GM12878 (cell line): ENCODE measurements around the gene MICAL3. TPM values are rescaled to one million over a fixed set of nuclear protein-coding genes. Genes with fewer than 3 reads are reported as not detected.

ENCODE experiments used
- ATAC-seq: fragments of 200-7000 bp; cut with Tn5 transposase; 3 replicates; pipeline ENCODE4 v1.9.1; 2020; ENCODE audit warnings: mild to moderate bottlenecking, moderate library complexity
- BruUV-seq: library from RNA; stranded (reverse); fragments of 400-500 nt; replicated peaks from 2 replicates; lab custom pipeline; 2021; lab: Mats Ljungman, UMichigan
- CTCF ChIA-PET: fragments of 300-600 bp; sonication (Branson Sonifier 250); formaldehyde crosslinking; extraction: SDS; loops from one replicate; lab custom pipeline; 2021; ENCODE audit warnings: inconsistent platforms; lab: Yijun Ruan, JAX
- POLR2A ChIA-PET: fragments of 350-600 bp; formaldehyde crosslinking; extraction: SDS; loops from one replicate; lab custom pipeline; 2021; ENCODE audit warnings: inconsistent platforms; lab: Charles Lee
- RAD21 ChIA-PET: fragments of 300-600 bp; sonication (Branson Sonifier 250); formaldehyde crosslinking; loops from one replicate; lab custom pipeline; 2023; ENCODE audit warnings: antibody characterized with exemption; ENCODE audit not compliant: unreplicated experiment; lab: Charles Lee
- SMC1A ChIA-PET: fragments of 300-600 bp; sonication (Branson Sonifier 250); formaldehyde crosslinking; loops from one replicate; lab custom pipeline; 2023; ENCODE audit not compliant: unreplicated experiment, uncharacterized antibody; lab: Charles Lee
- DNase-seq: peaks from one replicate; pipeline ENCODE4 v3.0.0-alpha.2; 2011; ENCODE audit warnings: low read depth, low spot score
- FAIRE-seq: peaks from 3 replicates; lab custom pipeline; 2011; peaks lifted over from hg19 to GRCh38; lab: Jason Lieb, UNC
- H2AFZ ChIP-seq: 2 replicates; pipeline ENCODE4 v1.6.0; 2011; ENCODE audit warnings: low read depth, low read length, control low read depth; ENCODE audit not compliant: control insufficient read depth
- H3K27ac ChIP-seq: 2 replicates; pipeline ENCODE4 v1.5.1; 2011; ENCODE audit warnings: control low read depth; ENCODE audit not compliant: control insufficient read depth, insufficient read depth
- H3K27me3 ChIP-seq, 2 experiments: replicated peaks in 1 of 2; 2 replicates each; pipeline versions ENCODE4 v1.6.0 to v1.6.1; 2011; ENCODE audit warnings: low read length in 1 of 2; ENCODE audit not compliant: control insufficient read depth in 2 of 2, insufficient read depth in 2 of 2
- H3K36me3 ChIP-seq, 2 experiments: 2 replicates each; pipeline ENCODE4 v1.5.1; 2011; ENCODE audit warnings: low read length in 1 of 2; ENCODE audit not compliant: control insufficient read depth in 2 of 2, insufficient read depth in 2 of 2
- H3K4me1 ChIP-seq: 2 replicates; pipeline ENCODE4 v1.6.1; 2011; ENCODE audit warnings: mild to moderate bottlenecking, low read length, moderate library complexity, mixed read lengths; ENCODE audit not compliant: control insufficient read depth, insufficient read depth
- H3K4me2 ChIP-seq: 2 replicates; pipeline ENCODE4 v1.6.0; 2011; ENCODE audit warnings: control low read depth; ENCODE audit not compliant: control insufficient read depth, insufficient read depth
- H3K4me3 ChIP-seq: fragments of 200-600 bp; sonication (generic); 2 replicates; pipeline ENCODE4 v1.5.1; 2016
- H3K79me2 ChIP-seq: 2 replicates; pipeline ENCODE4 v1.6.0; 2011; ENCODE audit warnings: low read length; ENCODE audit not compliant: control insufficient read depth, insufficient read depth
- H3K9ac ChIP-seq: 2 replicates; pipeline ENCODE4 v1.8.0; 2011; ENCODE audit warnings: low read length, control low read depth, mixed read lengths; ENCODE audit not compliant: control insufficient read depth, insufficient read depth
- H3K9me3 ChIP-seq: replicated peaks from 3 replicates; pipeline ENCODE4 v1.5.1; 2011; ENCODE audit warnings: mild to moderate bottlenecking, low read length; ENCODE audit not compliant: control insufficient read depth, insufficient read depth
- H4K20me1 ChIP-seq: 2 replicates; pipeline ENCODE4 v1.6.0; 2011; ENCODE audit not compliant: control insufficient read depth, insufficient read depth
- ATF7 ChIP-seq: fragments of 450-650 bp; IDR thresholded peaks from 2 replicates; pipeline ENCODE4 v1.6.1; 2016; ENCODE audit warnings: low read depth, mild to moderate bottlenecking
- CBX3 ChIP-seq: fragments of 200-600 bp; sonication (generic); IDR thresholded peaks from 2 replicates; pipeline ENCODE4 v1.6.1; 2016; ENCODE audit warnings: low read depth, borderline replicate concordance
- CEBPB ChIP-seq, 2 experiments: fragments of 150-350 bp in 1 of 2; IDR thresholded peaks; 2 replicates each; pipeline ENCODE4 v1.6.1; 2012 to 2014; ENCODE audit warnings: low read depth in 2 of 2, low read length in 2 of 2, borderline replicate concordance in 1 of 2, inconsistent platforms in 1 of 2
- ESRRA ChIP-seq: IDR thresholded peaks from 2 replicates; pipeline ENCODE4 v1.6.1; 2012; ENCODE audit warnings: mild to moderate bottlenecking, low read length, improper control_type of control experiment
- NFIC ChIP-seq: IDR thresholded peaks from 2 replicates; pipeline ENCODE4 v1.6.1; 2012; ENCODE audit warnings: low read depth, mild to moderate bottlenecking, inconsistent platforms, low read length, moderate library complexity
- POLR2AphosphoS5 ChIP-seq: IDR thresholded peaks from 2 replicates; pipeline ENCODE4 v1.6.1; 2011; ENCODE audit warnings: mild to moderate bottlenecking, low read length, inconsistent platforms
- SMAD1 ChIP-seq: fragments of 450-650 bp; IDR thresholded peaks from 2 replicates; pipeline ENCODE4 v1.6.1; 2018; ENCODE audit warnings: mild to moderate bottlenecking, low read depth; ENCODE audit not compliant: partially characterized antibody
- YY1 ChIP-seq: IDR thresholded peaks from 2 replicates; pipeline ENCODE4 v1.6.1; 2011; ENCODE audit warnings: low read depth, mild to moderate bottlenecking, low read length
- ZNF274 ChIP-seq: IDR thresholded peaks from one replicate; pipeline ENCODE4 v1.8.0; 2011; ENCODE audit not compliant: insufficient read length, insufficient read depth
- ZNF622 ChIP-seq: fragments of 450-650 bp; IDR thresholded peaks from 2 replicates; pipeline ENCODE4 v1.6.1; 2017; ENCODE audit warnings: mild to moderate bottlenecking, inconsistent platforms
- WGBS: methylation state at CpG from one replicate; pipeline ENCODE4 v1.1.6; 2016; ENCODE audit warnings: low lambda C conversion rate; ENCODE audit not compliant: insufficient replicate concordance, insufficient coverage; ENCODE audit errors: missing lambda C conversion rate; 5-methylcytosine and 5-hydroxymethylcytosine counted together
- in situ Hi-C: fragments of 300-500 bp; cut with MboI; formaldehyde crosslinking; loops from 9 replicates; pipeline ENCODE4 v1.14.3; 2018; ENCODE audit warnings: mixed read lengths
- intact Hi-C: fragments of 100-400 bp; cut with micrococcal nuclease; formaldehyde crosslinking; loops from one replicate; pipeline ENCODE4 v1.14.2; 2022; ENCODE audit not compliant: unreplicated experiment
- polyA plus RNA-seq, 11 experiments: library from polyadenylated mRNA; depleted of rRNA in 4 of 11; unstranded in 6 of 11; stranded (reverse) in 5 of 11; fragments of >200 nt; fragmentation: Nextera tagmentation in 4 of 11; fragmentation: Illumina TruSeq in 1 of 11; extraction: Ambion mirVana in 4 of 11; extraction: Trizol in 1 of 11; gene quantifications; 1 replicate in 1 of 11; 2 replicates in 10 of 11; pipeline versions ENCODE4 v1.2.1 to v1.2.3, GENCODE V29; 2011 to 2016; ENCODE audit warnings: inconsistent platforms in 2 of 11, missing spikeins in 2 of 11, low read depth in 1 of 11
- total RNA-seq, 4 experiments: library from RNA; depleted of rRNA in 3 of 4; stranded (reverse); fragments of >200 nt in 3 of 4; fragmentation: Illumina TruSeq in 1 of 4; extraction: Trizol in 1 of 4; gene quantifications; 2 replicates each; pipeline versions ENCODE4 v1.2.1 to v1.2.3, GENCODE V29; 2013 to 2021

The MICAL3 gene
- total and polyA plus RNA-seq, 10 of the 15 experiments (the other 5 are each of a cell fraction or from before 2014, with no cell fraction given): 2.6 to 92.2 (median 24.0) TPM

DNA sequence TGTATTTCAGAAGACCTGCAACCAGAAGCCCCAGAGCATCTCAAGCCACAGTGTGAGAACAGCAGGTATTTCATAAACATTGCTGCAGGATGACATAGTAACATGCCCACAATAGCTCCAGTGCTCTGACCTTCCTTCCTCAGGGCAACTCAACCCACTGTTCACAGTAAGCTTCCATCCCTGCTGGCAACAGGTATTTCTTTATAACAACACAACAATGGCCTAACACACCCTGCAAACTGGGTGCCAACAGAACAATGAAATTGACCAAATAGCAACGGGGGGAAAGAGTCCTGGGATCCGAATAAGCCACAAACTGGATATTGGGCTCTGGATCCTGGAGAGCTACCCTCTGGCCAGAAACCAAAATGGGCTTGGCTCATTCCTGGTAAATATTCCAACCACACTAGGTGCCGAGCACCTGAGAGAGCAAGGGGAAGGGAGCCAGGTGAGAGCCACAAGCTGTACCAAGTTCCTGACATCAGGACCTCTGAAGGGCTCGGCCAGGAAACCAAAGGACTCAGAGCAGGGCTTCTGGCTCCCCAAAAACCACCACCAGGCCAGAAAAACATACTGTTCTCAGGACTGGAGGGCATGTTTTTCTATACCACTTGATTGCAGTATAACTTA is 99.5 kb downstream of the MICAL3 start:
- no peak overlapping the region for H3K4me2 ChIP-seq
- intact Hi-C loops: no loop called here
- no peaks in the 10 kb centered on the region; a peak in 1 of 4 replicates for H3K36me3 ChIP-seq
- H3K9me3 ChIP-seq: no peaks in the 10 kb centered on the region
- peaks cover 11% of the 10 kb centered on the region for H3K4me1 ChIP-seq
- TF ChIP-seq ESRRA (no peak), ZNF622 (no peak), ZNF274 (no peak), ATF7 (no peak), CEBPB (IDR thresholded peaks at IDR 0.05; ENCODE audit: borderline replicate concordance in 1 of 2, low read depth in 2 of 2, low read length in 2 of 2) (no peak), SMAD1 (no peak), YY1 (no peak), CBX3 (no peak), POLR2AphosphoS5 (no peak), NFIC (no peak)
- ChIA-PET RAD21 (no interaction called here), POLR2A (no interaction called here), CTCF (interaction anchor here (0.6 to 1.1 kb wide), 2 partner anchors 63 to 94 kb away, joined by 3 to 5 read pairs; no protein-coding TSS in a partner anchor), SMC1A (interaction anchor here (0.5 kb wide), 1 partner anchor 13 kb away, joined by 3 read pairs; no protein-coding TSS in a partner anchor)
- no TSS peak for BruUV-seq
- no peak overlapping the region for H3K9ac ChIP-seq
- DNase-seq (no peak), FAIRE-seq (no peak), ATAC-seq (no peak)
- H3K27me3 ChIP-seq: no peaks in the 10 kb centered on the region
- in situ Hi-C loops: no loop called here
- no peak overlapping the region for H3K27ac ChIP-seq
- no peak overlapping the region for H2AFZ ChIP-seq
- 0 out of 2 replicates have a peak, but pooled peaks cover 3% of the 10 kb centered on the region for H4K20me1 ChIP-seq
- H3K79me2 ChIP-seq: peaks cover 13% of the 10 kb centered on the region
- WGBS: 42% methylated on average over 4 of the region's 4 CpGs
- H3K4me3 ChIP-seq: no peak overlapping the region
